A673 (cell line): ENCODE results near the gene SPARCL1. TPM values are rescaled to one million over a fixed set of nuclear protein-coding genes. Genes with fewer than 3 reads are reported as not detected.

Experiments
- BruUV-seq: library from RNA; stranded (reverse); fragments of 400-500 nt; replicated peaks from 2 replicates; lab custom pipeline; 2021; lab: Mats Ljungman, UMichigan
- CTCF ChIA-PET: fragments of 300-600 bp; sonication (Branson Sonifier 250); formaldehyde crosslinking; loops from one replicate; lab custom pipeline; 2022; ENCODE audit warnings: antibody characterized with exemption; lab: Charles Lee
- POLR2A ChIA-PET: fragments of 300-600 bp; sonication (Branson Sonifier 250); formaldehyde crosslinking; loops from one replicate; lab custom pipeline; 2022; ENCODE audit warnings: antibody characterized with exemption; ENCODE audit not compliant: low non-redundant PET; lab: Charles Lee
- DNase-seq: peaks from one replicate; pipeline ENCODE4 v3.0.0-alpha.2; 2015; ENCODE audit warnings: low spot score
- H3K27ac ChIP-seq: fragments of 200-600 bp; sonication (generic); 2 replicates; pipeline ENCODE4 v1.5.1; 2016; ENCODE audit warnings: mixed run types, low read depth, mild to moderate bottlenecking, mixed read lengths, antibody characterized with exemption, low read length; ENCODE audit not compliant: poor library complexity, severe bottlenecking
- H3K27me3 ChIP-seq: fragments of 200-600 bp; sonication (generic); replicated peaks from 2 replicates; pipeline ENCODE4 v1.6.1; 2017; ENCODE audit warnings: mixed run types, low read depth, mild to moderate bottlenecking, mixed read lengths, antibody characterized with exemption, low read length; ENCODE audit not compliant: insufficient read depth, poor library complexity
- H3K36me3 ChIP-seq: fragments of 200-600 bp; sonication (generic); 2 replicates; pipeline ENCODE4 v1.6.1; 2016; ENCODE audit warnings: mixed run types, mild to moderate bottlenecking, mixed read lengths, antibody characterized with exemption, low read length; ENCODE audit not compliant: insufficient read depth, poor library complexity, severe bottlenecking
- H3K4me1 ChIP-seq: fragments of 200-600 bp; sonication (generic); 2 replicates; pipeline ENCODE4 v1.6.1; 2017; ENCODE audit warnings: mixed run types, mild to moderate bottlenecking, mixed read lengths, antibody characterized with exemption, low read length; ENCODE audit not compliant: insufficient read depth, poor library complexity, severe bottlenecking
- H3K4me3 ChIP-seq: fragments of 200-600 bp; sonication (generic); 2 replicates; pipeline ENCODE4 v1.5.1; 2016; ENCODE audit warnings: low read depth, mixed run types, mild to moderate bottlenecking, mixed read lengths, low read length; ENCODE audit not compliant: poor library complexity, severe bottlenecking
- H3K9me3 ChIP-seq: fragments of 200-600 bp; sonication (generic); 2 replicates; pipeline ENCODE4 v1.6.1; 2016; ENCODE audit warnings: mixed run types, low read depth, mild to moderate bottlenecking, mixed read lengths, antibody characterized with exemption, low read length; ENCODE audit not compliant: poor library complexity, severe bottlenecking
- EZH2 ChIP-seq: fragments of 200-600 bp; sonication (generic); IDR thresholded peaks from 2 replicates; pipeline ENCODE4 v1.6.1; 2017; ENCODE audit warnings: borderline replicate concordance, low read depth, mild to moderate bottlenecking, mixed read lengths, antibody characterized with exemption, low read length; ENCODE audit not compliant: poor library complexity, severe bottlenecking
- intact Hi-C: fragments of 100-400 bp; cut with micrococcal nuclease; formaldehyde crosslinking; loops from one replicate; pipeline ENCODE4 v1.10.0; 2022; ENCODE audit not compliant: unreplicated experiment
- total RNA-seq: library from RNA; stranded (reverse); gene quantifications from 2 replicates; pipeline ENCODE4 v1.2.3, GENCODE V29; 2021
- TF ChIP-seq, protein P1 (sequence below): fragments of 300-800, 200-600 bp; sonication (generic); conservative IDR thresholded peaks from 2 replicates; pipeline ENCODE4 v1.5.1; 2017; ENCODE audit warnings: low read depth, mild to moderate bottlenecking, antibody characterized with exemption, low read length, moderate library complexity, mixed read lengths

SPARCL1 gene
- total RNA-seq, 1 experiment from 2014 or later: 1.1 TPM

DNA sequence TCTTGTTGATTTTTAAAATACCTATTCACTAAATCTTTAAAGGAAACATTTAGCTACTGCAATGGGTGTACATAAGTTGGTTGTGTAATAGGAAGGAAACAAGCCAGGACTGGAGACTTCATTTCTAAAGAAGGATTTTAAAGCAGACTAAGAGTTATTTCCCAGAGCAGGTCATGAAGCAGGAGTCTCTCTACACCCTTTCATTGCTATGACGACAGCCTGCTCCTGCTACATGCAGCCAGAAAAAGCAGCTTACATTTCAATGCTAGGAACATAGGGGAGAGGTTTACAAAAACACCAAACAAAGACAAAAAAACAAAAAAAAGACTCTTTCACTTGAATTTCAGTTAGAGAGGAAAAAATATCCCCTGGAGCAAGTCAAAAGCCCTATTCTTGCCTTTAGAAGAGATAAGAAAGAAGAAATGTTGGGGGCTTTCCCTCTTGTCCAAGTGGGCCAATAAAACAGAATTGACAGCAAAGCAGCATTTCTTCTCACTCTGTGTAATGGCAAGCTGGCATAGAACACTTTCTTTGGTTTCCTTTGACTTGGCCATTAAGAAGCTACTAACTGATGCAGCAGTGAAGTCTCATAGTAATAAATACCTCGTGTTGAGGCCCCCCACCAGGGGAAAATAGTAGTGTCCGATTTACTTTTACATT, 3.4 kb downstream of the SPARCL1 start:
- peaks cover 7% of the 10 kb centered on the region for H3K9me3 ChIP-seq
- intact Hi-C loops: no loop called here
- no peak for TF ChIP-seq EZH2
- TF ChIP-seq, protein P1, sequence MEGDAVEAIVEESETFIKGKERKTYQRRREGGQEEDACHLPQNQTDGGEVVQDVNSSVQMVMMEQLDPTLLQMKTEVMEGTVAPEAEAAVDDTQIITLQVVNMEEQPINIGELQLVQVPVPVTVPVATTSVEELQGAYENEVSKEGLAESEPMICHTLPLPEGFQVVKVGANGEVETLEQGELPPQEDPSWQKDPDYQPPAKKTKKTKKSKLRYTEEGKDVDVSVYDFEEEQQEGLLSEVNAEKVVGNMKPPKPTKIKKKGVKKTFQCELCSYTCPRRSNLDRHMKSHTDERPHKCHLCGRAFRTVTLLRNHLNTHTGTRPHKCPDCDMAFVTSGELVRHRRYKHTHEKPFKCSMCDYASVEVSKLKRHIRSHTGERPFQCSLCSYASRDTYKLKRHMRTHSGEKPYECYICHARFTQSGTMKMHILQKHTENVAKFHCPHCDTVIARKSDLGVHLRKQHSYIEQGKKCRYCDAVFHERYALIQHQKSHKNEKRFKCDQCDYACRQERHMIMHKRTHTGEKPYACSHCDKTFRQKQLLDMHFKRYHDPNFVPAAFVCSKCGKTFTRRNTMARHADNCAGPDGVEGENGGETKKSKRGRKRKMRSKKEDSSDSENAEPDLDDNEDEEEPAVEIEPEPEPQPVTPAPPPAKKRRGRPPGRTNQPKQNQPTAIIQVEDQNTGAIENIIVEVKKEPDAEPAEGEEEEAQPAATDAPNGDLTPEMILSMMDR: no peak
- no peak overlapping the region for H3K27ac ChIP-seq
- CTCF ChIA-PET: no interaction called here
- BruUV-seq: no TSS peak
- POLR2A ChIA-PET: interaction anchor here (0.7 kb wide), 1 partner anchor 13 kb away, joined by 4 read pairs; no protein-coding TSS in a partner anchor
- no peaks in the 10 kb centered on the region for H3K27me3 ChIP-seq
- H3K36me3 ChIP-seq: no peaks in the 10 kb centered on the region
- peaks cover 51% of the 10 kb centered on the region for H3K4me1 ChIP-seq
- no peak overlapping the region for H3K4me3 ChIP-seq
- peak; percentile 25 for DNase-seq

DNA sequence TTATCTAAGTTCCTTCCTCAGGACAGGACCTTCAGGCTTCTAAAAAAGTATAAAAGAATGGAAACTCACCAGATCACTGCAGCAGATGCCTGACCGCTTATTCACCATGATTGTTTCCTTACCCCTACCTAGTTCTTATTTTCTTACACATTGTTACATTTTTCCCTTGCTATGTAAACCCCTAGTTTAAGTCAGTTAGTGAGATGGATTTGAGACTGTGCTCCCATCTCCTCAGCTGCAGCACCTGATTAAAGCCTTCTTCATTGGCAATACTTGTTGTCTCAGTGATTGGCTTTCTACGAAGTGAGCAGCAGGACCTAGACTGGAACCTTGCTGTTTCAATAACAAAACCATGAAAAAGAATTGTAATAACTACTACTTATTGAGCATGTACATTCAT, 4.7 kb downstream of the SPARCL1 start:
- no TSS peak for BruUV-seq
- H3K36me3 ChIP-seq: no peaks in the 10 kb centered on the region
- H3K4me1 ChIP-seq: peaks cover 51% of the 10 kb centered on the region
- ChIA-PET CTCF (no interaction called here), POLR2A (no interaction called here)
- intact Hi-C loops: no loop called here
- no peak overlapping the region for H3K4me3 ChIP-seq
- no peak for DNase-seq
- H3K27me3 ChIP-seq: no peaks in the 10 kb centered on the region
- no peak for TF ChIP-seq EZH2
- TF ChIP-seq, protein P1: no peak
- peaks cover 7% of the 10 kb centered on the region for H3K9me3 ChIP-seq
- no peak overlapping the region for H3K27ac ChIP-seq

DNA sequence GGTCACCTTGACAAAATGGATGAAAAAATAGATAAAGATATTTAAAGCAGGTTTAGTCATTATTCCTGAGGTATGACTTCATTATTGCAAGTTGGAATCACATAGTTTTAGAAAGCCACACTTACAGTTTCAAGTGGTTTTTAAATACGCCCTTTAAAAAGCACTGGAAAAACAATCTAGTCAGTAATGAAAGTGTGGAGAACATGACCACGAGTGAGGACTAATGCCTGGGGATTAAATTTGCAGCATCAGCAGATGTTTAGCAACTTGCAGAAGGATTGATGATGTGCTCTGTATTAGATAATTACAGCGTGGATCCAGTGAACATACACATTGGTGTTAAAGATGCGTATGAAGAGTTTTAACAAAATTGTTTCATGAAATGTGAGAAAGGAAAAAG, 5.9 kb downstream of the SPARCL1 start:
- TF ChIP-seq, protein P1: no peak
- no peak for TF ChIP-seq EZH2
- BruUV-seq: no TSS peak
- H3K9me3 ChIP-seq: peaks cover 7% of the 10 kb centered on the region
- no peak overlapping the region for H3K27ac ChIP-seq
- H3K4me3 ChIP-seq: no peak overlapping the region
- intact Hi-C loops: no loop called here
- H3K27me3 ChIP-seq: no peaks in the 10 kb centered on the region
- H3K36me3 ChIP-seq: no peaks in the 10 kb centered on the region
- POLR2A ChIA-PET: no interaction called here
- H3K4me1 ChIP-seq: peaks cover 41% of the 10 kb centered on the region
- DNase-seq: no peak
- CTCF ChIA-PET: no interaction called here
